22Rv1 (cell line): ENCODE results near the gene FAM83E.

ENCODE experiments used
- ZFX ChIP-seq: fragments of 450-650 bp; IDR thresholded peaks from 2 replicates; pipeline ENCODE4 v1.6.1; 2017; ENCODE audit warnings: antibody characterized with exemption, borderline replicate concordance
- TF ChIP-seq, protein P1 (sequence below): fragments of 450-650 bp; IDR thresholded peaks from 2 replicates; pipeline ENCODE4 v1.5.1; 2017; ENCODE audit warnings: mild to moderate bottlenecking

DNA sequence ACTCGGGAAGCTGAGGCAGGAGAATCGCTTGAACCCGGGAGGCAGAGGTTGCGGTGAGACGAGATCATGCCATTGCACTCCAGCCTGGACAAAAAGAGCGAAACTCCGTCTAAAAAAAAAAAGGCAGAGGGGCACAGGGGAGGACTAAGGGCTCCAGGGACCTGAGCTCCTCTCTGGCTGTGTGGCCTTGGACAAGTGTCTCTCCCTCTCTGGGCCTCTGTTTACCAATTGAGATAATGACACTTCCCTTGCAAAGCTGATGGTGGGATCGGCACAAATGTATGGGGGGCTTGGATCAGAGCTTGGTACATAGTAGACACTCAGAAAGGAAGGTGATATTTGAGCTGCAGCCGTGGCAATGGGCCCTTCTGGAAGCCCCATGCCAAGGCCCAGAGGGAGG lies 19.7 kb downstream of the FAM83E start:
- TF ChIP-seq, protein P1, sequence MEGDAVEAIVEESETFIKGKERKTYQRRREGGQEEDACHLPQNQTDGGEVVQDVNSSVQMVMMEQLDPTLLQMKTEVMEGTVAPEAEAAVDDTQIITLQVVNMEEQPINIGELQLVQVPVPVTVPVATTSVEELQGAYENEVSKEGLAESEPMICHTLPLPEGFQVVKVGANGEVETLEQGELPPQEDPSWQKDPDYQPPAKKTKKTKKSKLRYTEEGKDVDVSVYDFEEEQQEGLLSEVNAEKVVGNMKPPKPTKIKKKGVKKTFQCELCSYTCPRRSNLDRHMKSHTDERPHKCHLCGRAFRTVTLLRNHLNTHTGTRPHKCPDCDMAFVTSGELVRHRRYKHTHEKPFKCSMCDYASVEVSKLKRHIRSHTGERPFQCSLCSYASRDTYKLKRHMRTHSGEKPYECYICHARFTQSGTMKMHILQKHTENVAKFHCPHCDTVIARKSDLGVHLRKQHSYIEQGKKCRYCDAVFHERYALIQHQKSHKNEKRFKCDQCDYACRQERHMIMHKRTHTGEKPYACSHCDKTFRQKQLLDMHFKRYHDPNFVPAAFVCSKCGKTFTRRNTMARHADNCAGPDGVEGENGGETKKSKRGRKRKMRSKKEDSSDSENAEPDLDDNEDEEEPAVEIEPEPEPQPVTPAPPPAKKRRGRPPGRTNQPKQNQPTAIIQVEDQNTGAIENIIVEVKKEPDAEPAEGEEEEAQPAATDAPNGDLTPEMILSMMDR = no peak
- TF ChIP-seq ZFX = no peak
